Measurements from ENCODE around the gene MAL.

The MAL gene

GRCh38 chr2:94997981-94998930, 27.3 kb upstream of the MAL start:
- TF ChIP-seq TAF1 (IDR thresholded peaks at IDR 0.05; ENCODE audit: borderline replicate concordance, low read depth, low read length), result no peak
- DNase-seq (ENCODE audit: insufficient read length), result no peak
- no peak for FAIRE-seq

GRCh38 chr2:94999431-94999883, 26.1 kb upstream of the MAL start:
- TF ChIP-seq TAF1 (IDR thresholded peaks at IDR 0.05; ENCODE audit: borderline replicate concordance, low read depth, low read length) (no peak), POLR2AphosphoS5 (IDR thresholded peaks at IDR 0.05; ENCODE audit: low read depth, low read length) (no peak), POLR2A (IDR thresholded peaks at IDR 0.05; ENCODE audit: low read depth, low read length) (no peak)
- FAIRE-seq (no peak), DNase-seq (ENCODE audit: insufficient read length) (no peak)

GRCh38 chr2:95001051-95001562, 24.4 kb upstream of the MAL start:
- no peak for TF ChIP-seq POLR2AphosphoS5 (IDR thresholded peaks at IDR 0.05; ENCODE audit: low read depth, low read length)
- TF ChIP-seq TAF1 (IDR thresholded peaks at IDR 0.05; ENCODE audit: borderline replicate concordance, low read depth, low read length), result no peak
- TF ChIP-seq POLR2A (IDR thresholded peaks at IDR 0.05; ENCODE audit: low read depth, low read length), result no peak
- no peak for FAIRE-seq
- DNase-seq (ENCODE audit: insufficient read length), result no peak

- FAIRE-seq, result no peak
- TF ChIP-seq TAF1 (IDR thresholded peaks at IDR 0.05; ENCODE audit: borderline replicate concordance, low read depth, low read length), result no peak
- no peak for TF ChIP-seq POLR2AphosphoS5 (IDR thresholded peaks at IDR 0.05; ENCODE audit: low read depth, low read length)
- TF ChIP-seq POLR2A (IDR thresholded peaks at IDR 0.05; ENCODE audit: low read depth, low read length), result no peak
- DNase-seq (ENCODE audit: insufficient read length), result no peak
Observed at GRCh38 chr2:95001701-95002100, 23.8 kb upstream of the MAL start.

GRCh38 chr2:95002498-95002897, 23.0 kb upstream of the MAL start:
- TF ChIP-seq TAF1 (IDR thresholded peaks at IDR 0.05; ENCODE audit: borderline replicate concordance, low read depth, low read length), result no peak
- no peak for TF ChIP-seq POLR2A (IDR thresholded peaks at IDR 0.05; ENCODE audit: low read depth, low read length)
- no peak for TF ChIP-seq POLR2AphosphoS5 (IDR thresholded peaks at IDR 0.05; ENCODE audit: low read depth, low read length)
- no peak for FAIRE-seq
- no peak for DNase-seq (ENCODE audit: insufficient read length)

- TF ChIP-seq POLR2A (IDR thresholded peaks at IDR 0.05; ENCODE audit: low read depth, low read length), result no peak
- no peak for TF ChIP-seq TAF1 (IDR thresholded peaks at IDR 0.05; ENCODE audit: borderline replicate concordance, low read depth, low read length)
- no peak for TF ChIP-seq POLR2AphosphoS5 (IDR thresholded peaks at IDR 0.05; ENCODE audit: low read depth, low read length)
- DNase-seq (ENCODE audit: insufficient read length) (no peak), FAIRE-seq (no peak)
Observed at GRCh38 chr2:95004287-95004686, 21.2 kb upstream of the MAL start.

GRCh38 chr2:95004711-95005110, 20.8 kb upstream of the MAL start:
- TF ChIP-seq TAF1 (IDR thresholded peaks at IDR 0.05; ENCODE audit: borderline replicate concordance, low read depth, low read length) (no peak), POLR2A (IDR thresholded peaks at IDR 0.05; ENCODE audit: low read depth, low read length) (no peak), POLR2AphosphoS5 (IDR thresholded peaks at IDR 0.05; ENCODE audit: low read depth, low read length) (no peak)
- no peak for FAIRE-seq
- DNase-seq (ENCODE audit: insufficient read length), result no peak

- FAIRE-seq (no peak), DNase-seq (ENCODE audit: insufficient read length) (no peak)
- TF ChIP-seq POLR2AphosphoS5 (IDR thresholded peaks at IDR 0.05; ENCODE audit: low read depth, low read length) (no peak), POLR2A (IDR thresholded peaks at IDR 0.05; ENCODE audit: low read depth, low read length) (no peak), TAF1 (IDR thresholded peaks at IDR 0.05; ENCODE audit: borderline replicate concordance, low read depth, low read length) (no peak)
Observed at GRCh38 chr2:95005726-95006125, 19.8 kb upstream of the MAL start.

- FAIRE-seq (no peak), DNase-seq (ENCODE audit: insufficient read length) (no peak)
- TF ChIP-seq POLR2A (IDR thresholded peaks at IDR 0.05; ENCODE audit: low read depth, low read length) (no peak), TAF1 (IDR thresholded peaks at IDR 0.05; ENCODE audit: borderline replicate concordance, low read depth, low read length) (no peak), POLR2AphosphoS5 (IDR thresholded peaks at IDR 0.05; ENCODE audit: low read depth, low read length) (no peak)
Observed at GRCh38 chr2:95006588-95006987, 18.9 kb upstream of the MAL start.

- TF ChIP-seq POLR2A (IDR thresholded peaks at IDR 0.05; ENCODE audit: low read depth, low read length), result no peak
- no peak for TF ChIP-seq POLR2AphosphoS5 (IDR thresholded peaks at IDR 0.05; ENCODE audit: low read depth, low read length)
- TF ChIP-seq TAF1 (IDR thresholded peaks at IDR 0.05; ENCODE audit: borderline replicate concordance, low read depth, low read length), result no peak
- DNase-seq (ENCODE audit: insufficient read length) (no peak), FAIRE-seq (no peak)
Observed at GRCh38 chr2:95007031-95007609, 18.4 kb upstream of the MAL start.

- TF ChIP-seq TAF1 (IDR thresholded peaks at IDR 0.05; ENCODE audit: borderline replicate concordance, low read depth, low read length) (no peak), POLR2AphosphoS5 (IDR thresholded peaks at IDR 0.05; ENCODE audit: low read depth, low read length) (no peak), POLR2A (IDR thresholded peaks at IDR 0.05; ENCODE audit: low read depth, low read length) (no peak)
- FAIRE-seq, result no peak
- no peak for DNase-seq (ENCODE audit: insufficient read length)
Observed at GRCh38 chr2:95007822-95008221, 17.7 kb upstream of the MAL start.

GRCh38 chr2:95008306-95008705, 17.2 kb upstream of the MAL start:
- TF ChIP-seq TAF1 (IDR thresholded peaks at IDR 0.05; ENCODE audit: borderline replicate concordance, low read depth, low read length) (no peak), POLR2A (IDR thresholded peaks at IDR 0.05; ENCODE audit: low read depth, low read length) (no peak), POLR2AphosphoS5 (IDR thresholded peaks at IDR 0.05; ENCODE audit: low read depth, low read length) (no peak)
- no peak for FAIRE-seq
- DNase-seq (ENCODE audit: insufficient read length), result no peak

All from GM12892 (cell line).